HUDEP-2 (cell line): ENCODE data around the gene NR2C1.
A peak's percentile ranks its signal among the peaks of the same experiment; 100 is the strongest.
"Not testable (repeated sequence)": the region's sequence is repeated elsewhere in the genome, so short reads cannot be mapped to it uniquely, and the experiment has no call there.

Experiments
- DNase-seq, 76 experiments: peaks; one replicate each; lab custom pipeline; 2025; ENCODE audit not compliant: unreplicated experiment in 76 of 76; lab: John Stamatoyannopoulos, UW

NR2C1 gene

DNA sequence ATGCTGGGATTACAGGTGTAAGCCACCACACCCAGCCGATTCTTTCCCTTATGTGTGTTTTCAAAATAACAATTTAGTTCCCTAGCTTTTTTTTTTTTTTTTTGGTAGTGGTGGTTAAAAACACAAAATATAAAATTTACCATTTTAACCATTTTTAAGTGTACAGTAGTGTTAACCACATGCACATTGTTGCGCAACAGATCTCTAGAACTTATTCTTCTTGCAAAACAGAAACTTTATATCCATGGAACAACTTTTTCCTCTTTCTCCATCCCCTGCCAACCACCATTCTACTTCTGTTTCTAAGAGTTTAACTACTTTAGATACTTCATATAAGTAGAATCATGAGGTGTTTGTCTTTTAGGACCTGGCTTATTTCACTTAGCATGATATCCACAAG is 68.8 kb downstream of the NR2C1 start:
- DNase-seq, result no peak

- peak in 1 of 76 experiments; percentile 22 for DNase-seq
Observed at GRCh38 chr12:95003921-95004272, 69.5 kb downstream of the NR2C1 start.

GRCh38 chr12:95003213-95003920 is 70.1 kb downstream of the NR2C1 start, which contains the start of gene NDUFA12:
Gene NDUFA12, minus strand, starts transcription at chr12:95003697. Its CDS starts 17 bp downstream, at chr12:95003680.
- peak; percentile 10 to 95 (median 89) for DNase-seq

GRCh38 chr12:95002754-95003153 is 70.7 kb downstream of the NR2C1 start:
- DNase-seq, result no peak

- no peak for DNase-seq
Observed at GRCh38 chr12:94998326-94998725, 75.1 kb downstream of the NR2C1 start.

DNA sequence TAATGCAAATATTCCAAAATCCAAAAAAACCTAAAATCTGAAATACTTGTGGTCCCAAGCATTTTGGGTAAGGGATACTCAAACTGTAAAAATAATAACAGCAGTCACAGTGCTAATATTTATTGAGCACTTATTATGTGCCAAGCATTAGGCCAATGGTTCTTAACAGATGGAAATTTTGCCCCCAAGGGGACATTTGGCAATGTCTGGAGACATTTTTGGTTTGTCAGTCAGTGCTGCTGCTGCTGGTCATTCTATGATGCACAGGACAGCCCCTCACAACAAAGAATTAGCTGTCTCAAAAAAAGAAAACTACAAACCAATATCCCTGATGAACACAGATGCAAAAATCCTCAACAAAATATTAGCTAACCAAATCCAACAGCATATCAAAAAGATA is 75.7 kb downstream of the NR2C1 start:
- DNase-seq, result no peak

GRCh38 chr12:94997061-94997460 is 76.4 kb downstream of the NR2C1 start:
- no peak for DNase-seq

GRCh38 chr12:94994312-94994711 is 79.1 kb downstream of the NR2C1 start:
- DNase-seq, result no peak

DNA sequence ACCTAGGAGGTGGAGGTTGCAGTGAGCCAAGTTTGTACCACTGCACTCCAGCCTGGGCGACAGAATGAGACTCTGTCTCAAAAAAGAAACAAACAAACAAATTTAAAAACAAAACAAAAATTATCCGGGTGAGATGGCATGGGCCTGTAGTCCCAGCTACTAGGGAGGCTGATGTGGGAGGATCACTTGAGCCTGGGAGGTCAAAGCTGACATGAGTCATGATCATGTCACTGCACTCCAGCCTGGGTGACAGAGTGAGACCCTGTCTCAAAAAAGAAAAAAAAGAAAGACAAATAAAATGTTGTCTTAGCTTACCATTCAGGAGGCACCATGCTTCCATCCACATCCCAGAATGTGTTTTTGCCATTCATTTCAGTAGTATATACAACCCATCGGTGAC is 79.6 kb downstream of the NR2C1 start:
- DNase-seq, result not testable (repeated sequence)

GRCh38 chr12:94990222-94990621 is 83.2 kb downstream of the NR2C1 start:
- no peak for DNase-seq

GRCh38 chr12:94988471-94988870 is 84.9 kb downstream of the NR2C1 start:
- no peak for DNase-seq

DNA sequence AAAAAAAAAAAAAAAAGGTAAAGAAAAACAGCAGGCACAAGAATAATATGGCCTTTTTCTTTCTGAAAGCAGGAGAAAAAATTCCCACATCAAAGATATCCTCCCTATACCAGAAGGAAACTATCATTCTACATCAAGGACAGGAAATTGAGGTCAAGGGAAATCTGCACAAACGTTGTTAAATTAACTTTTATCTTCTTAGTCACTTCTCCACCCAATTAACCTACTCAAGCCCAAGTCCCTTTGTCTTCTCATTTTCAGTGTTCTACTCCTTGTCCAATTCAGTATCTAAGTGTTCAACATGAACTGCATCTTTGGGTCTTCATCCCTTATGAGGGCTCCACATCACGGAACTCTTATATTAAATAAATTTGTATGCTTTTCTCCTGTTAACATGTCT is 85.6 kb downstream of the NR2C1 start:
- no peak for DNase-seq

DNA sequence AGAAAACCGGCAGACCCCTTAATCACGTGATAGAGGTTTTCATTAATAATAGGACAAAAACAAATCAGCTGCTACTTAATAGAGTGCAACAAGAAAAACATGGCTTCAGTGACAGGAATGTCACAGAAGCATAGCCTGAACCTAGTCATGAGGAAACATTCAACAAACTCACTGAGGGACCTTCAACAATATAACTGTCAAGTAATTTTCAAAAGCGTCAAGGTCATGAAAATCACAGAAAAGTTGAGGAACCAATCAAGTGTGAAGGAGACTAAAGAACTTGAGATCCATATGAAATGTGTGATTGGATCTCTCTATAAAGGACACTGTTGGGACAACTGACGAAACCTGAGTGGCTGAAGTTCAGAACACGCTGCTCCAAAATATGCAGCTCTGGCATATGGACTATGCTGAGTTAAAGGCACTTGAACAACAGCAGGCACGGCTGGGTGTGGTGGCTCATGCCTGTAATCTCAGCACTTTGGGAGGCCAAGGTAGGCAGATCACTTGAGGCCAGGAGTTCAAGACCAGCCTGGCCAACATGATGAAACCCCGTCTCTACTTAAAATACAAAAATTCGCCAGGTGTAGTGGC is 86.2 kb downstream of the NR2C1 start:
- DNase-seq, result no peak

DNA sequence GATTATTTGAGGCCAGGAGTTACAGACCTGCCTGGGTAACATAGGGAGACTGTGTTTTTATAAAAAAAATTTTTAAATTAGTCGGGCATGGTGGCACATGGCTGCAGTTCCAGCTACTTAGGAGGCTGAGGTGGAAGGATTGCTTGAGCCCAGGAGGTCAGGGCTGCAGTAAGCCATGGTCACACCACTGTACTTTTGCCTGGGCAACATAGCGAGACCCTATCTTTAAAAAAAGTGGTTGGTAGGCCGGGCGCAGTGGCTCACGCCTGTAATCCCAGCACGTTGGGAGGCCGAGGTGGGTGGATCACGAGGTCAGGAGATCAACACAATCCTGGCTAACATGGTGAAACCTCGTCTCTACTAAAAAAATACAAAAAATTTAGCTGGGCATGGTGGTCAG is 88.3 kb downstream of the NR2C1 start:
- not testable (repeated sequence) for DNase-seq

GRCh38 chr12:94983321-94983720 is 90.1 kb downstream of the NR2C1 start:
- DNase-seq, result no peak

DNA sequence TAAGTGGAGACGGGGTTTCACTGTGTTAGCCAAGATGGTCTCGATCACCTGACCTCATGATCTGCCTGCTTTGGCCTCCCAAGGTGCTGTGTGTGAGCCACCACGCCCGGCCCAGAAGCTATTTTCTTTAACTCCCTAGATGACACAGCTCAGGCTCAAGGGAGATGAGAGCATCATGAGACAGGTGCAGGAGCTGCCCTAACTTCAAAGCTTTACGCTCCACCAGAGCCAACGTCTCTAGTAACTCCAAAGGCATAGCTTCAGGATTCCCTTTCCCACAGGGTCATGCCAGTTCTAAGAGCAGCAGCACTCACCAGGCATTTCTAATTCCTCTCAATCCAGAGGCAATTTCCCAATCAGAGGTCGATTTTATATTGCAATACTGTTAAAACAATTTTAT is 91.0 kb downstream of the NR2C1 start:
- DNase-seq, result no peak

DNA sequence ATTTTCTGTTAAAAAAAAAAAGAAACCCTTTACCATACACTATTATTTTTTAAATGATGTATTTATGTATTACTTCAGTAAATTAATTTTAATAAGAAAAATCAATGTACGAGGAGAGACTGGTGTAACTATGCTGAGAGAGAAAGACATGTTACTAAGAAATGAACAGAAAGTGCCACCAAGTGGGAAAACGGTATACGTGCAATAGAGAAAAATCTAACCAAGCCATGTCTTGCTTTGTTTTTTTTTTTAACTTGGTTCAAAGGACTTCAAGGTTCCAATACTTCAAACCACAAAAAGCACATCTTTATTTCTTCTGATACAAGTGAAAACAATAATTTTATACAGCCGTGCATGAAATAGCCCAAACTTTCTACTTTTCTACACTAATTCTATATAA is 92.8 kb downstream of the NR2C1 start:
- DNase-seq, result peak in 4 of 76 experiments; percentile 7 to 11 (median 9)

DNA sequence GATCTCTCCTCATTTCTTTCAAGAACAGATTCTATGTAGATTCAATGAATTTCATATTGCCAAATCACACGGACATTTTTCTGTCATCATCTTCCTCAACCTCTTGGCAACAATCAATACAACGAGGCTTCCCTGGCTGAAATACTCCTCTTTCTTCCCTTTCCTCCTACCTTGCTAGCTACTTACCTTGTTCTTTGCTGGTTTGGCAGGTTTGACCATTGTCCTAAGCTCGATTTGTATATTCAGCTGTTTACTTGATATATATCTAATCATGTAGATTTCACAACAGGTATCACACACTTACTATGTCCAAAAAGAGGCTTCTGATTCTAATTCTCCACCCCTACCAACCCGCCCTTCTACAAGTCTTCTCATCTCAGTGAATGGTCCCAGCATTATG is 93.5 kb downstream of the NR2C1 start:
- no peak for DNase-seq

- DNase-seq, result peak in 3 of 76 experiments; percentile 2 to 7 (median 2)
Observed at GRCh38 chr12:94977766-94978468, 95.5 kb downstream of the NR2C1 start.

GRCh38 chr12:94973221-94973620 is 100.2 kb downstream of the NR2C1 start:
- no peak for DNase-seq

- DNase-seq, result no peak
Observed at GRCh38 chr12:94972795-94973194, 100.6 kb downstream of the NR2C1 start.

DNA sequence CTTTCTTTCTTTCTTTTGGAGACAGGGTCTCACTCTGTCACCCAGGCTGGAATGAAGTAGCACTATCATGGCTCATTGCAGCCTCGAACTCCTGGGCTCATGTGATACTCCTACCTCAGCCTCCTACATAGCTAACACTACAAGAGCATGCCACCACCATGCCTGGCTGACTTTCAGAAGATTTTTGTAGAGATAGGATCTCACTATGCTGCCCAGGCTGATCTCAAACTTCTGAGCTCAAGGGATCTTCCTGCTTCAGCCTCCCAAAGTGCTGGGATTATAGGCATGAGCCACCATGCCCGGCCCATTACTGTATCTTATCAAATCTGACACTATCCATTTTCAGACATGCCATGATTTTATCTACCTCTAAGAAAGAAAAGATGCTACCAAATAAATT is 101.5 kb downstream of the NR2C1 start:
- DNase-seq, result no peak
